HG02571 (cell line): ENCODE data around the gene KDM5D.

ENCODE experiments used
- ATAC-seq: cut with Tn5 transposase; IDR thresholded peaks from one replicate; pipeline ENCODE4 v1.9.1; 2021; ENCODE audit warnings: mild to moderate bottlenecking, moderate library complexity; ENCODE audit not compliant: unreplicated experiment

Gene KDM5D

GRCh38 chrY:19744381-19745378 is at the start of gene KDM5D:
KDM5D (minus strand) TSS chrY:19744726; CDS start chrY:19744534, 192 bp downstream.
- ATAC-seq, result no peak

GRCh38 chrY:19768375-19768774 is 23.8 kb upstream of the KDM5D start:
- ATAC-seq, result no peak

- no peak for ATAC-seq
Measured at GRCh38 chrY:19743331-19743730, 1.2 kb downstream of the KDM5D start.

- no peak for ATAC-seq
Measured at GRCh38 chrY:19742153-19742552, 2.4 kb downstream of the KDM5D start.

- no peak for ATAC-seq
Measured at GRCh38 chrY:19734425-19734824, 10.1 kb downstream of the KDM5D start.

GRCh38 chrY:19717950-19718349 is 26.6 kb downstream of the KDM5D start:
- no peak for ATAC-seq

GRCh38 chrY:19717146-19717545 is 27.4 kb downstream of the KDM5D start:
- no peak for ATAC-seq

GRCh38 chrY:19715226-19715625 is 29.3 kb downstream of the KDM5D start:
- ATAC-seq, result no peak

- ATAC-seq, result no peak
Measured at GRCh38 chrY:19713430-19713829, 31.1 kb downstream of the KDM5D start.

- ATAC-seq, result no peak
Measured at GRCh38 chrY:19706273-19706672, 38.3 kb downstream of the KDM5D start.

GRCh38 chrY:19698495-19698894 is 46.0 kb downstream of the KDM5D start:
- ATAC-seq, result no peak

GRCh38 chrY:19680821-19681220 is 63.7 kb downstream of the KDM5D start:
- no peak for ATAC-seq
